ENCODE results near the gene CLEC2D. TPM values are rescaled to one million over a fixed set of nuclear protein-coding genes. Genes with fewer than 3 reads are reported as not detected.

Gene CLEC2D
- total RNA-seq, 2 experiments from 2014 or later, result 56.9 to 146 TPM

GRCh38 chr12:9707864-9708808, 38.6 kb downstream of the CLEC2D start:
- peak; percentile 95 for TF ChIP-seq CTCF (conservative IDR thresholded peaks at IDR 0.05; ENCODE audit: low read length)
- no peak for TF ChIP-seq EZH2phosphoT487 (IDR thresholded peaks at IDR 0.05; ENCODE audit: borderline replicate concordance, low read depth, low read length)
- peak overlapping the region; percentile 47 for H3K4me2 ChIP-seq (ENCODE audit: low read length)
- H4K20me1 ChIP-seq (ENCODE audit: insufficient read depth, low read length), result no peaks in the 10 kb centered on the region
- H3K9me3 ChIP-seq (ENCODE audit: low read length), result peaks cover 33% of the 10 kb centered on the region
- POLR2A ChIA-PET, result interaction anchor here (0.5 to 2.9 kb wide), 8 partner anchors 8 to 1734 kb away, joined by 3 to 10 read pairs (median 4); partner anchors contain the start of gene CLEC2D
- peak overlapping the region; percentile 56 for H3K27ac ChIP-seq (ENCODE audit: low read depth, low read length, poor library complexity, severe bottlenecking)
- peak; percentile 84 for DNase-seq (ENCODE audit: low spot score)
- CTCF ChIA-PET (ENCODE audit: unreplicated experiment), result interaction anchor here (0.7 to 1.5 kb wide), 3 partner anchors 9 to 75 kb away, joined by 3 to 5 read pairs (median 3); no protein-coding TSS in a partner anchor
- peak overlapping the region; percentile 14 for H3K4me3 ChIP-seq (ENCODE audit: low read depth, low read length, poor library complexity, severe bottlenecking)
- intact Hi-C loops (cut with micrococcal nuclease; ENCODE audit: unreplicated experiment), result loop anchor here (1.0 to 5.0 kb wide), 2 partner anchors 74 to 376 kb away; no protein-coding TSS in a partner anchor
- no peaks in the 10 kb centered on the region for H3K9me2 ChIP-seq (ENCODE audit: insufficient read depth, low read length)
- peak overlapping the region; percentile 47; the same call in 1 of the 2 replicates for H2AFZ ChIP-seq (ENCODE audit: low read length)
- peaks cover 71% of the 10 kb centered on the region for H3K4me1 ChIP-seq (ENCODE audit: insufficient read depth, low read length, poor library complexity, severe bottlenecking)
- H3K36me3 ChIP-seq (ENCODE audit: insufficient read depth, low read length), result peaks cover 31% of the 10 kb centered on the region
- no peaks in the 10 kb centered on the region for H3K79me2 ChIP-seq (ENCODE audit: insufficient read depth, low read depth, low read length)
- no TSS peak for BruUV-seq (replicated peaks)

- Histone ChIP-seq H3K4me2 (ENCODE audit: low read length) (no peak overlapping the region), H3K4me3 (ENCODE audit: low read depth, low read length, poor library complexity, severe bottlenecking) (no peak overlapping the region), H3K36me3 (ENCODE audit: insufficient read depth, low read length) (peaks cover 31% of the 10 kb centered on the region), H3K4me1 (ENCODE audit: insufficient read depth, low read length, poor library complexity, severe bottlenecking) (peaks cover 78% of the 10 kb centered on the region), H3K79me2 (ENCODE audit: insufficient read depth, low read depth, low read length) (no peaks in the 10 kb centered on the region), H2AFZ (ENCODE audit: low read length) (no peak overlapping the region), H3K27ac (ENCODE audit: low read depth, low read length, poor library complexity, severe bottlenecking) (peak overlapping the region; percentile 56), H4K20me1 (ENCODE audit: insufficient read depth, low read length) (no peaks in the 10 kb centered on the region), H3K9me2 (ENCODE audit: insufficient read depth, low read length) (no peaks in the 10 kb centered on the region), H3K9me3 (ENCODE audit: low read length) (peaks cover 33% of the 10 kb centered on the region)
- TF ChIP-seq CTCF (conservative IDR thresholded peaks at IDR 0.05; ENCODE audit: low read length) (no peak), EZH2phosphoT487 (IDR thresholded peaks at IDR 0.05; ENCODE audit: borderline replicate concordance, low read depth, low read length) (no peak)
- ChIA-PET CTCF (ENCODE audit: unreplicated experiment) (interaction anchor here (1.5 kb wide), 1 partner anchor 9 kb away, joined by 3 read pairs; no protein-coding TSS in a partner anchor), POLR2A (interaction anchor here (0.5 to 2.4 kb wide), 5 partner anchors 9 to 1735 kb away, joined by 3 to 9 read pairs (median 5); no protein-coding TSS in a partner anchor)
- BruUV-seq (replicated peaks), result no TSS peak
- DNase-seq (ENCODE audit: low spot score), result no peak
- intact Hi-C loops (cut with micrococcal nuclease; ENCODE audit: unreplicated experiment), result loop anchor here (1.0 to 5.0 kb wide), 2 partner anchors 75 to 377 kb away; no protein-coding TSS in a partner anchor
Observed at GRCh38 chr12:9708853-9709252, 39.3 kb downstream of the CLEC2D start.

Data from OCI-LY7 (cell line).